MCF 10A (cell line): ENCODE data around the gene ABO. TPM values are rescaled to one million over a fixed set of nuclear protein-coding genes. Genes with fewer than 3 reads are reported as not detected.
"Not testable (repeated sequence)": the region's sequence is repeated elsewhere in the genome, so short reads cannot be mapped to it uniquely, and the experiment has no call there.

Source experiments
- BruUV-seq: library from RNA; stranded (reverse); fragments of 400-500 nt; replicated peaks from 2 replicates; lab custom pipeline; 2021; lab: Mats Ljungman, UMichigan
- CTCF ChIA-PET: fragments of 300-600 bp; sonication (Branson Sonifier 250); formaldehyde crosslinking; extraction: SDS; loops from one replicate; lab custom pipeline; 2021; ENCODE audit warnings: antibody characterized with exemption, inconsistent platforms; lab: Yijun Ruan, JAX
- POLR2A ChIA-PET: fragments of 300-600, 350-650 bp; sonication (Branson Sonifier 250); formaldehyde crosslinking; extraction: SDS; loops from one replicate; lab custom pipeline; 2020; ENCODE audit warnings: antibody characterized with exemption, inconsistent platforms; lab: Yijun Ruan, JAX
- DNase-seq: peaks from one replicate; pipeline ENCODE4 v3.0.0-alpha.2; 2018; ENCODE audit not compliant: unreplicated experiment
- H3K27ac Mint-ChIP-seq: one replicate; pipeline ENCODE4 v1.8.0; 2022; ENCODE audit warnings: mild to moderate bottlenecking, low read depth, mixed read lengths; ENCODE audit not compliant: unreplicated experiment
- H3K27me3 Mint-ChIP-seq: one replicate; pipeline ENCODE4 v1.8.0; 2022; ENCODE audit warnings: mixed read lengths; ENCODE audit not compliant: insufficient read depth, unreplicated experiment
- H3K36me3 Mint-ChIP-seq: one replicate; pipeline ENCODE4 v1.8.0; 2022; ENCODE audit warnings: mild to moderate bottlenecking, moderate library complexity, mixed read lengths; ENCODE audit not compliant: insufficient read depth, unreplicated experiment
- H3K4me1 Mint-ChIP-seq: one replicate; pipeline ENCODE4 v1.8.0; 2022; ENCODE audit warnings: mixed read lengths; ENCODE audit not compliant: insufficient read depth, unreplicated experiment
- H3K4me3 Mint-ChIP-seq: one replicate; pipeline ENCODE4 v1.8.0; 2022; ENCODE audit warnings: mild to moderate bottlenecking, moderate library complexity, mixed read lengths; ENCODE audit not compliant: unreplicated experiment
- H3K9me3 Mint-ChIP-seq: one replicate; pipeline ENCODE4 v1.8.0; 2022; ENCODE audit warnings: mixed read lengths; ENCODE audit not compliant: unreplicated experiment
- CTCF ChIP-seq: fragments of 200-600 bp; IDR thresholded peaks from one replicate; pipeline ENCODE4 v1.8.0; 2022; ENCODE audit warnings: antibody characterized with exemption, mild to moderate bottlenecking; ENCODE audit not compliant: unreplicated experiment
- intact Hi-C: fragments of 100-400 bp; cut with micrococcal nuclease; formaldehyde crosslinking; loops from 2 replicates; pipeline ENCODE4 v1.14.1; 2022
- total RNA-seq: library from RNA; stranded (reverse); gene quantifications from 2 replicates; pipeline ENCODE4 v1.2.3, GENCODE V29; 2022

The ABO gene
- total RNA-seq, 1 experiment from 2014 or later = not detected

DNA sequence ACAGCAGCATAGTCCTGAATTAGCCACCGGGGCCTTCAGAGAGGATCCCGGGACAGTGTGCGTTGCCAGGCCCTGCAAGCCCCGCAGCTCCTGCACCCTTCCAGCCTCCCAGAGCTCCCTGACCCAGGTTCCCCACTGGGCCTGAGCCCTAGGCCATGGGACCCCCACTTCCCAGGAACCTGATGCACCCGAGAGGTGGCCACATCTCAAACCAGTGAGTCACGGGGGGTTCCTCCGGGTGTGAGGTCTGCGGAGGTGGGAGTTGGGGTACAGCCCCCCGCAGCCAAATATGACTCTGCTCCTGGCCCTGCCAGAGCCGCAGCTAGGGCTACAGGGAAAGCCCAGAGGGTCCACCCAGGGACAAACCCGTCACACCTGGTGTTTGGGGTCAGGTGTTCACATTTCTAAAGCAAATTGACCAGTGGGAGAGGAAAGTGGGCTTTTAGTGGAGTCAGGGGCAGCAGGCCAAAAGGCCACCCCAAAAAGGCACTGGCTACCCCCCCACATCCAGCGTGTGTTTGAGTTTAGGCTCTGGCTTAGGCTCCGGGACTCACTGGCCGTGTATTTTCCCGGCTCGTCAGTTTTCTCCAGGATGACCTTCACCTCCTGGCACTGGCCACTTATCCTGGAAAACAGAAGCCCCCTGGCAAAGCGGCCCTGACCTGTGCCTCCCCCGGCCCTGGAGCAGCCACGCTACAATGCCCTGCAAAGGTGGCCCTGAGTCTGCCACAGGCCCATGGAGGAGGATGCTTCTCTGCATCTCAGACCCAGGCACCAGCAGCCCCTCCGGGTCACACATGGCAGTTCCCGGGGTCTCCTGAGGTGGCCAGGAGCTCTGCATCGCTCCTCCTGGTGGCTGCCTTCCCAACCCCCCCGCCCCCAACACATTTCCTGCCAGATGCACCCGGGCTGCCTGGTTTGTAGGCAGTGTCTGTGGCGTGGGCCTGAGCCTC is 48.5 kb downstream of the ABO start:
- CTCF ChIA-PET = no interaction called here
- no peaks in the 10 kb centered on the region for H3K36me3 Mint-ChIP-seq
- H3K4me3 Mint-ChIP-seq = no peak overlapping the region
- no peak for TF ChIP-seq CTCF
- POLR2A ChIA-PET = interaction anchor here (0.6 kb wide), 1 partner anchor 24 kb away, joined by 3 read pairs; no protein-coding TSS in a partner anchor
- H3K4me1 Mint-ChIP-seq = no peaks in the 10 kb centered on the region
- intact Hi-C loops = no loop called here
- peaks cover 30% of the 10 kb centered on the region for H3K27me3 Mint-ChIP-seq
- H3K27ac Mint-ChIP-seq = no peak overlapping the region
- no peaks in the 10 kb centered on the region for H3K9me3 Mint-ChIP-seq
- no TSS peak for BruUV-seq
- DNase-seq = no peak

GRCh38 chr9:133225171-133226011 is 49.6 kb downstream of the ABO start:
- H3K4me1 Mint-ChIP-seq = no peaks in the 10 kb centered on the region
- H3K36me3 Mint-ChIP-seq = no peaks in the 10 kb centered on the region
- peaks cover 30% of the 10 kb centered on the region for H3K27me3 Mint-ChIP-seq
- intact Hi-C loops = no loop called here
- ChIA-PET CTCF (no interaction called here), POLR2A (interaction anchor here (0.7 kb wide), 1 partner anchor 425 kb away, joined by 3 read pairs; no protein-coding TSS in a partner anchor)
- no peak for TF ChIP-seq CTCF
- H3K9me3 Mint-ChIP-seq = peaks cover 6% of the 10 kb centered on the region
- H3K4me3 Mint-ChIP-seq = no peak overlapping the region
- H3K27ac Mint-ChIP-seq = no peak overlapping the region
- DNase-seq = no peak
- no TSS peak for BruUV-seq

GRCh38 chr9:133224762-133225161 is 50.2 kb downstream of the ABO start:
- TF ChIP-seq CTCF = no peak
- BruUV-seq = no TSS peak
- H3K27ac Mint-ChIP-seq = no peak overlapping the region
- POLR2A ChIA-PET = no interaction called here
- no peaks in the 10 kb centered on the region for H3K36me3 Mint-ChIP-seq
- CTCF ChIA-PET = no interaction called here
- intact Hi-C loops = no loop called here
- H3K27me3 Mint-ChIP-seq = peaks cover 30% of the 10 kb centered on the region
- DNase-seq = no peak
- no peak overlapping the region for H3K4me3 Mint-ChIP-seq
- H3K9me3 Mint-ChIP-seq = peaks cover 7% of the 10 kb centered on the region
- no peaks in the 10 kb centered on the region for H3K4me1 Mint-ChIP-seq

DNA sequence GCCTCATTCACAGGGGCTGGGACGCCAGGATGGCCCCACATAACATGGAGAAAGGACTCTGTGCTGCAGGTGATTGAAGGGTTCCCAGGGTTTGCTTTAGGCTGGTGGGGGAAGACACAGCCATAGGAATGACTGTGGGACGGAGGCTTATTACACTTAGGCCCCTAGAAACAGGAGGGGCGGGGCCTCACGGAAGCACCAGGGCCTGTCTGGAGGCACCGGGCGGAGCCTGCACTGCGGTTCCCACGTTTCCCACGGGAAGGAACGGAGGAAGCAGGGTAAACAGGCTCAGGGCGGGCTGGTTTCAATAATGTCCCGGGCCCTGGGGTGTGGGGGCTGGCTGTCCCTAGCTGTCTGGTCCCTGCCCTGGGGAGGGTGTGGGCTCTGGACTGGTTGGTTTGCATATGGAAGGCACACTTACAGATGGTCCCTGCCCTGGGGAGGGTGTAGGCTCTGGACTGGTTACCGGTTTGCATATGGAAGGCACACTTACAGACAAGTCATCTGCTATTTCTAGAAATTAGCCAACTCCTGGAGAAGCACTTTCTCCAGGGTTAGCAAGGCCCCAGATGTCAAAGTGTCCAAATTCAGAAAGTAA is 51.7 kb downstream of the ABO start:
- BruUV-seq, H3K9me3 Mint-ChIP-seq, DNase-seq, H3K36me3 Mint-ChIP-seq, H3K27ac Mint-ChIP-seq, intact Hi-C loops, H3K4me1 Mint-ChIP-seq, POLR2A ChIA-PET, H3K4me3 Mint-ChIP-seq: not testable (repeated sequence)
- H3K27me3 Mint-ChIP-seq = peaks cover 37% of the 10 kb centered on the region
- CTCF ChIA-PET = interaction anchor here (0.7 kb wide), 1 partner anchor 46 kb away, joined by 4 read pairs; no protein-coding TSS in a partner anchor

GRCh38 chr9:133221994-133222393 is 53.0 kb downstream of the ABO start:
- H3K36me3 Mint-ChIP-seq, H3K4me1 Mint-ChIP-seq, BruUV-seq, intact Hi-C loops, H3K27ac Mint-ChIP-seq, H3K4me3 Mint-ChIP-seq, CTCF ChIA-PET, POLR2A ChIA-PET, H3K9me3 Mint-ChIP-seq, DNase-seq: not testable (repeated sequence)
- H3K27me3 Mint-ChIP-seq = peaks cover 50% of the 10 kb centered on the region
